GM10266 (cell line): ENCODE results near the gene PCNA.

Experiments used
- DNase-seq: peaks from one replicate; pipeline ENCODE4 v3.0.0; 2012; ENCODE audit errors: extremely low spot score
- CTCF ChIP-seq: IDR thresholded peaks from 2 replicates; pipeline ENCODE4 v1.5.1; 2012; ENCODE audit warnings: mild to moderate bottlenecking, low read depth; ENCODE audit not compliant: control insufficient read depth, insufficient read depth; ENCODE audit errors: missing control alignments

Gene PCNA

GRCh38 chr20:5070570-5070969 lies 49.2 kb downstream of the PCNA start:
- no peak for TF ChIP-seq CTCF
- DNase-seq = no peak

- DNase-seq = no peak
Observed at GRCh38 chr20:5070081-5070480, 49.7 kb downstream of the PCNA start.

GRCh38 chr20:5069141-5069806 lies 50.5 kb downstream of the PCNA start:
- no peak for TF ChIP-seq CTCF
- no peak for DNase-seq

More at GRCh38 chr20:5070081-5070480, 49.7 kb downstream of the PCNA start:
- TF ChIP-seq CTCF = no peak

- TF ChIP-seq CTCF = no peak
- DNase-seq = no peak
Observed at GRCh38 chr20:5067877-5068645, 51.7 kb downstream of the PCNA start.

- no peak for DNase-seq
- no peak for TF ChIP-seq CTCF
Observed at GRCh38 chr20:5065879-5066383, 53.8 kb downstream of the PCNA start.

GRCh38 chr20:5065166-5065878 lies 54.4 kb downstream of the PCNA start:
- DNase-seq = no peak

More at GRCh38 chr20:5065166-5065878, 54.4 kb downstream of the PCNA start:
- TF ChIP-seq CTCF = no peak
